Testis (tissue), 3 donors: Measurements from ENCODE around the gene UBASH3B. TPM values are rescaled to one million over a fixed set of nuclear protein-coding genes. Genes with fewer than 3 reads are reported as not detected.

Source experiments
- DNase-seq: peaks from one replicate; pipeline ENCODE4 v3.0.0-alpha.2; 2019
- H3K27ac ChIP-seq, 2 donors: fragments of 200-600 bp; sonication (generic); one replicate each; pipeline ENCODE4 v1.5.1; 2019
- H3K27me3 ChIP-seq: fragments of 200-600 bp; sonication (generic); one replicate; pipeline ENCODE4 v1.5.1; 2019
- H3K36me3 ChIP-seq: fragments of 200-600 bp; sonication (generic); one replicate; pipeline ENCODE4 v1.5.1; 2017; ENCODE audit warnings: low read depth; ENCODE audit errors: missing control alignments
- H3K4me1 ChIP-seq: fragments of 200-600 bp; sonication (generic); one replicate; pipeline ENCODE4 v1.5.1; 2019
- H3K4me3 ChIP-seq, 2 donors: fragments of 200-600 bp; sonication (generic); one replicate each; pipeline ENCODE4 v1.5.1; 2017 to 2019
- H3K9me3 ChIP-seq: fragments of 200-600 bp; sonication (generic); one replicate; pipeline ENCODE4 v1.5.1; 2017
- POLR2A ChIP-seq: fragments of 450-650 bp; IDR thresholded peaks from one replicate; pipeline ENCODE4 v1.6.1; 2017; ENCODE audit warnings: antibody characterized with exemption, mild to moderate bottlenecking, moderate library complexity
- WGBS, 2 donors: methylation state at CpG; one replicate each; pipeline ENCODE4 v1.1.5; 2018; 5-methylcytosine and 5-hydroxymethylcytosine counted together
- intact Hi-C: fragments of 100-400 bp; cut with DNase I; formaldehyde crosslinking; loops from one replicate; pipeline ENCODE4 v1.15.1; 2023; ENCODE audit warnings: low total_unique reads
- polyA plus RNA-seq: library from polyadenylated mRNA; stranded (reverse); fragments of 350-450 nt; fragmentation: Illumina TruSeq; extraction: RNeasy Lipid Tissue Mini Kit (QIAGEN cat#74804); gene quantifications from one replicate; pipeline ENCODE4 v1.2.3, GENCODE V29; 2014; ENCODE audit warnings: low read depth, low replicate concordance; ENCODE audit not compliant: insufficient read depth
- total RNA-seq, 2 donors: library from RNA; depleted of rRNA; stranded (reverse); fragments of >200 nt; gene quantifications; one replicate each; pipeline ENCODE4 v1.2.3, GENCODE V29; 2016
- TF ChIP-seq, protein P1 (sequence below), 3 experiments: fragments of 450-650 bp in 2 of 3; fragments of 200-600 bp in 1 of 3; sonication (generic) in 1 of 3; IDR thresholded peaks; one replicate each; pipeline ENCODE4 v1.5.1; 2016 to 2019; ENCODE audit warnings: antibody characterized with exemption in 3 of 3, mild to moderate bottlenecking in 2 of 3, moderate library complexity in 1 of 3

The UBASH3B gene
- total and polyA plus RNA-seq, 3 donors from 2014 or later: 3.9 to 20.4 (median 14.6) TPM

- Histone ChIP-seq H3K4me3 (no peak overlapping the region), H3K27ac (no peak overlapping the region), H3K36me3 (no peaks in the 10 kb centered on the region), H3K4me1 (peaks cover 5% of the 10 kb centered on the region), H3K9me3 (no peaks in the 10 kb centered on the region), H3K27me3 (no peaks in the 10 kb centered on the region)
- WGBS, 2 donors: 92 to 94% methylated on average over 3 of the region's 3 CpGs
- no peak for TF ChIP-seq POLR2A
- TF ChIP-seq, protein P1, sequence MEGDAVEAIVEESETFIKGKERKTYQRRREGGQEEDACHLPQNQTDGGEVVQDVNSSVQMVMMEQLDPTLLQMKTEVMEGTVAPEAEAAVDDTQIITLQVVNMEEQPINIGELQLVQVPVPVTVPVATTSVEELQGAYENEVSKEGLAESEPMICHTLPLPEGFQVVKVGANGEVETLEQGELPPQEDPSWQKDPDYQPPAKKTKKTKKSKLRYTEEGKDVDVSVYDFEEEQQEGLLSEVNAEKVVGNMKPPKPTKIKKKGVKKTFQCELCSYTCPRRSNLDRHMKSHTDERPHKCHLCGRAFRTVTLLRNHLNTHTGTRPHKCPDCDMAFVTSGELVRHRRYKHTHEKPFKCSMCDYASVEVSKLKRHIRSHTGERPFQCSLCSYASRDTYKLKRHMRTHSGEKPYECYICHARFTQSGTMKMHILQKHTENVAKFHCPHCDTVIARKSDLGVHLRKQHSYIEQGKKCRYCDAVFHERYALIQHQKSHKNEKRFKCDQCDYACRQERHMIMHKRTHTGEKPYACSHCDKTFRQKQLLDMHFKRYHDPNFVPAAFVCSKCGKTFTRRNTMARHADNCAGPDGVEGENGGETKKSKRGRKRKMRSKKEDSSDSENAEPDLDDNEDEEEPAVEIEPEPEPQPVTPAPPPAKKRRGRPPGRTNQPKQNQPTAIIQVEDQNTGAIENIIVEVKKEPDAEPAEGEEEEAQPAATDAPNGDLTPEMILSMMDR (IDR thresholded peaks at IDR 0.05): no peak
- DNase-seq: no peak
- intact Hi-C loops: no loop called here
These were observed 51.0 kb downstream of the UBASH3B start for GRCh38 chr11:122706291-122707088.

- no peaks in the 10 kb centered on the region for H3K36me3 ChIP-seq
- H3K27ac ChIP-seq: no peak overlapping the region
- TF ChIP-seq, protein P1 (IDR thresholded peaks at IDR 0.05): no peak
- TF ChIP-seq POLR2A: no peak
- no peaks in the 10 kb centered on the region for H3K27me3 ChIP-seq
- no peak overlapping the region for H3K4me3 ChIP-seq
- intact Hi-C loops: no loop called here
- no peaks in the 10 kb centered on the region for H3K9me3 ChIP-seq
- peaks cover 5% of the 10 kb centered on the region for H3K4me1 ChIP-seq
- no peak for DNase-seq
- WGBS, 2 donors: 88 to 97% methylated on average over 4 of the region's 4 CpGs
These were observed 51.6 kb downstream of the UBASH3B start for GRCh38 chr11:122707111-122707510.

GRCh38 chr11:122707901-122708300, 52.4 kb downstream of the UBASH3B start:
- intact Hi-C loops: no loop called here

GRCh38 chr11:122709039-122709760, 53.7 kb downstream of the UBASH3B start:
- Histone ChIP-seq H3K27ac (no peak overlapping the region), H3K4me3 (no peak overlapping the region), H3K36me3 (no peaks in the 10 kb centered on the region), H3K4me1 (peaks cover 5% of the 10 kb centered on the region), H3K9me3 (no peaks in the 10 kb centered on the region), H3K27me3 (no peaks in the 10 kb centered on the region)
- no peak for TF ChIP-seq POLR2A
- TF ChIP-seq, protein P1 (IDR thresholded peaks at IDR 0.05): no peak
- no peak for DNase-seq
- intact Hi-C loops: no loop called here
- WGBS, 2 donors: 69 to 79% methylated on average over 7 of the region's 7 CpGs

More at GRCh38 chr11:122707901-122708300, 52.4 kb downstream of the UBASH3B start:
- 82 to 83% methylated on average over 4 of the region's 4 CpGs for WGBS, 2 donors
- Histone ChIP-seq H3K27ac (no peak overlapping the region), H3K9me3 (no peaks in the 10 kb centered on the region), H3K27me3 (no peaks in the 10 kb centered on the region), H3K36me3 (no peaks in the 10 kb centered on the region), H3K4me3 (no peak overlapping the region), H3K4me1 (peaks cover 5% of the 10 kb centered on the region)
- no peak for DNase-seq
- TF ChIP-seq POLR2A: no peak
- TF ChIP-seq, protein P1 (IDR thresholded peaks at IDR 0.05): no peak
